Activated CD8-positive, alpha-beta memory T cell treated with anti-CD3 and anti-CD28 coated beads, Interleukin-2, amount 50 U/mL, for 48 hours (primary cell): ENCODE results near the gene NPDC1.
A peak's percentile ranks its signal among the peaks of the same experiment; 100 is the strongest.

Experiments used
- DNase-seq: peaks from one replicate; pipeline ENCODE4 v3.0.0-alpha.2; 2020

NPDC1 gene

DNA sequence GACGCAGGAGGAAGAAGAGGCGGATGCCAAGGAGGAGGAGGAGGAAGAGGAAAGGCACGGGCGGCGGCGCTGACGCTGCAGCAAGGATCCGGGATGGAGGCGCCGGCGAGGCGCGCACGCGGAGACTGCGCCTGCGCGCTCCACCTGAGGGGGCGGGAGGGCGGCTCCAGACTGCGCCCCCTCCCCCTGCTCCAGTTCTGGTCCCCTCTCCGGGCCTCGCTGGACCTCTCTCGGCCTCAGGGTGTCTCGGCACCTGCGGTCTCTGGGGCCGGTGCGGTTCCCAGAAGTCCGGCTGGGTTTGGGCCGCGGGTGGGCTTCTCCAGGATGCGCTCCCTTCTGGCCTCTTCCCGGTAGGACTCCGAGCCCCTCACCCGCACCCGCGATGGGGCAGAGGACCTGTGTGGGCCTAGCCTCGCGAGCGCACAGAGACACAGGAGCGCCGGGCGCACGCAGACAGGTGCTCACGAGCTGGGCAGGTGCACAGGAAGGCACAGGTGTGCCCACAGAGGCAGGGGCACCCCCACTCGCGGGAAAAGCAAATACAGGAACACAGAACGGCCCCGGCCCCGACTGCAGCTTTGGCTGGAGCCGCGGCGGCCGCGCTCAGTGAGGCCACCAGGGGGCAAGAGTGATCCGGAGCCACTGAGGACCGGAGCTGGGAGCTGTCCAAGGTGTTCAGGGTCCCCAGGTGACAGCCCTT, at the start of gene NPDC1:
Gene NPDC1, minus strand, starts transcription at position 90 of the 700 bp plus-strand sequence. CDS start 188 bp downstream, outside the sequence.
- DNase-seq = peak; percentile 92

GRCh38 chr9:137089232-137089947, 43.4 kb upstream of the NPDC1 start:
- DNase-seq = no peak

DNA sequence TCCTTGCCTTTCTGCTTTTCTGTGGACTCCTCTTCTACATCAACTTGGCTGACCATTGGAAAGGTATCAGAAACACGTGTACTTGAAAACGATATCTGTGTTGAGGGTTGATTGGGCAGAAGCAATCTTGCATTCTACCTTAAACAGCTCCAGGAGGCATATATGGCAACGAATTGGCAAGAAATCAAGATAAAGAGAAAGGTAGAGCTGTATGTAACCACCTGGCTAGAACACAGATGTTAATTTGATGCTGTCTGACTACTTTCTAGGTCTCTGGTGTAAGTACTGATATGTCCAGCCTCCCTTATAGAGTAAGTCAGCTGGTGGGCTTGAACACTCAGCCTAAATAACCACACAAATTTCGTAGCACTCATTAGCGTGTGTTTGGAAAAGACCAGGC, 42.1 kb upstream of the NPDC1 start:
- no peak for DNase-seq

- no peak for DNase-seq
Measured at GRCh38 chr9:137087409-137087925, 41.5 kb upstream of the NPDC1 start.

- peak; percentile 99 for DNase-seq
Measured at GRCh38 chr9:137086531-137087408, 40.8 kb upstream of the NPDC1 start, which contains the start of gene MAN1B1. TSS of gene MAN1B1 (plus strand) at chr9:137086985. CDS start at chr9:137087000, 15 bp downstream.

DNA sequence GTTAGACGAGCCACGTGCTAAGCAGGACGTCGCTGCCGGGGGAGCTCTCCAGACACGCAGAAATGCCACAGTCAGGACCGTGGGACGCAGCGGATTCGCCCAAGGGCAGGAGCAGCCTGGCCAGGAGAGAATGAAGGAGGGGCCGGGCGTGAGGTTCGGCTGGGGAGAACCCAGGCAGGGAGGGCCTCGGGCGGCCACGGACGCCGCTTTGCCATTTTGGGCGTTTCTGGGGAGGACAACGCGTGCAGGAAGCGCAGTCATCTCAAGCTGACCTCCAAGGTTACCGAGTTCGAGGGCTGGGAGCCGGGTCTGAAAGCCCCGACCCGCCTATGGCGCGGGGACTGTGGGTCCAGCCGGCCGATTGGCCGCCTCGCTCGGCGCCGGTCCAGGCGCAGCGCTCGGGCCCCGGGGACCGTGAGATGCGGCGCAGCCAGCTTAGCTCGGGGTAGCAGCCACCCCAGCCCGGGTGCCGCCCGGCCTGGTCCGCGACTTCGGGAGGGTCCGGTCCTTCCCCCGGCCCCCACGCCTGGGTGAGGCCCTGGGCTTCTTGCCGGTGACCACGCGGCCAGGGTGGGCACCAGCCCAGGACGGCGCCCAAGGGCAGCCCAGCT, 40.0 kb upstream of the NPDC1 start:
- DNase-seq = peak; percentile 77

DNA sequence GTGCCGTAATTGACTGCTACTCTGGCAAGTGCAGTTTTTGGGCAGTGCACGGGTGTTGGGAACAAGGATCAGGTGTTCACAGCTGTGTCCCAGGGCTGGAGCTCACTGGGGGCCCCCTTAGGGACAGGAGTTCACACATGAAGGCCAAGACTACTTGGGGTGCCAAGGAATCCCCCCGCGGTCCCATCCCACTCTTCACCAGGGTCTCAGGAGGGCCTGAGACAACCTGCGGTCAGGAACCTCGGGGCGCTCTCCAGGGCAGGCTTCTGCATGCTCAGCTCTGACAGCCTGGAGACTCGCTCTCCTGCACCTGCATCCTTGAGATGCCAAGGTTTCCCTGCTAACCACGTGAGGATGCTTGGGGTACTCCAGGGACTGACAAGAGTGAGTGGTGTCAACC, 38.5 kb upstream of the NPDC1 start:
- no peak for DNase-seq

DNA sequence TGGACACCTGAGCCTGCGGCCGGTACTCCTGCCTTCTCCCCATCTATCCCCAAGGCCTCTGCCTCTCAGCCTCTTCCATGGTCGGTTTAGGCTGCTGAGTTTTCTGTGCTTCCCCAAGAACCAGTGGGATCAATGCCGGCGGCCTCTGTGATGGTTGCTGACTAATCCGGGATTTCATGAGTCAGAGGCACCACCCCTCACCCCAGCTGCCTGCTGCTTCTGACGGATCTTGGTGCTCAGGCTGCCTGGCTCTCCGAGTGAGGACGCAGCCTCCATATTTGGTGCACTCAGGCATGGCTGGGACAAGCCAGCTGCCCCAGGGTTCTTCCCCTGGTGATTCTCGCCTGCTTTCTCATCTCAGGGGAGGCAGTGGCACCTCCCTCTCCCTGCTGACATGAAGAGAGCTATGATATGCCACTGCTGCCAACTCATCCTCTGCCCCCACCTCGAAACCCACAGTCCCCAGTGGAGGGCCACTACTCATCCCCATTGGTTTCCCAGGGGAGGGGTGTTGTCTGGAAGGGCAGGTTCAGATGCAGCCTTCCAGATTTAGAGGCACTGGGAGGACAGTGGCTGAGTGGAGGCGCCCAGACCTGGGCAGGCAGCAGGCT, 37.5 kb upstream of the NPDC1 start:
- DNase-seq = no peak

GRCh38 chr9:137082925-137083290, 36.9 kb upstream of the NPDC1 start:
- DNase-seq = no peak

- DNase-seq = no peak
Measured at GRCh38 chr9:137082222-137082924, 36.4 kb upstream of the NPDC1 start.

DNA sequence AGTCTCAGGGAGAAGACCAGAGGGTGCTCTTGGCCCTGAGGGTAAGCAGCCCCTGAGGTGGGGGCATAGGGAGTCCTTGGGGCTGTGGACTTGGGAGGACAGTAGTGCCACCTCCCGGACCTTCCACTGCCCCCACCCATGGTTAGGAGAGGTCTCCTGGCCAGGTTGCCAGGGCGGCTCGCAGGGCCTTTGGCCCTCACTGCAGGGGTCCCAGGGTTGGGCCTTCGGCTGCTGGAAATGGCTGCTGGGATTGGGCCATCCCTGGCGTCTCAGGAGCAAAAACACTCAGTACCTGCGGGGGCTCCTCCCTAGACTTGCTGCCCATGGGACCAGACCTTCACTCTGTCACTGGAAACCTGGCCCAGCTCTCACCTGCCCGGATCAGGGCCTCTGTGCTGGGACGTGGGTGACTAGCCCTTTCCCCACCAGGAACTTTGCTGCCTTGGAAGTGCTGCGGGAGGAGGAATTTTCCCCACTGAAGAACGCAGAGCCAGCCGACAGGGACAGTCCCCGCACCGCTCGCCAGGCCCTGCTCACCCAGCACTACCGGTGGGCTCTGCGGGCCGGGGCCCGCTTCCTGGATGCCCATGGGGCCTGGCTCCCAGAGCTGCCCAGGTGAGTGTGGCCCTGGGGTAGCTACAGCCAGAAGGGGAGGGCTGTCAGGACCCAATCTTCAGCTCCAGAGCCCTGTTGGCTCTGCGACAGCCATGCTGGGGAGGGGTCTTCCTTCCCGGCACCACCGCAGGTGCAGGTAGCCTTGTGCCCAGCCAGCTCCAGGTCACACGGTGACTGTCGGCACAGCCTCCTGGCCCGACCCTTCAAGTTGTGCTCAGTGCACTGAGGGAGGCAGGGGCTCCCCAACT, 34.5 kb upstream of the NPDC1 start:
- DNase-seq = no peak

DNA sequence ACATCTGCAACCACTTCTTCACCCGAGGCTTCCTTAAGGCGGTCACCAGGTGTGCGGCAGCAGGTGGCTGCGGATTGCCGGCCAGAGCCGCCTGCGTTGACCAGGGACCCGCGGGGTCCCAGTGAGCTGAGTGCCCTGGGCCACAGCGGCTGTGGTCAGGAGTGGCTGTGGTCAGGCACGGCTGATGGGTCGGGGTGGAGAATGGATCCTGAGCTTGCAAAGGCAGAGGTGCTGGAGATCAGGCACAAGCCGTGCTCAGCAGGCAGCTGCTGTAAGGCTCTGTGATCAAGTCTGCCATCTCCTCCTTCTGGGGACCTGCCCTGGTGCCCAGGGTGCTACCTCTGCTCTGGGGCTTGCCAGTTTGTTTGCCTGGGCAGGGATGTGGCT, 33.4 kb upstream of the NPDC1 start:
- DNase-seq = no peak

- DNase-seq = no peak
Measured at GRCh38 chr9:137078701-137079400, 32.9 kb upstream of the NPDC1 start.

DNA sequence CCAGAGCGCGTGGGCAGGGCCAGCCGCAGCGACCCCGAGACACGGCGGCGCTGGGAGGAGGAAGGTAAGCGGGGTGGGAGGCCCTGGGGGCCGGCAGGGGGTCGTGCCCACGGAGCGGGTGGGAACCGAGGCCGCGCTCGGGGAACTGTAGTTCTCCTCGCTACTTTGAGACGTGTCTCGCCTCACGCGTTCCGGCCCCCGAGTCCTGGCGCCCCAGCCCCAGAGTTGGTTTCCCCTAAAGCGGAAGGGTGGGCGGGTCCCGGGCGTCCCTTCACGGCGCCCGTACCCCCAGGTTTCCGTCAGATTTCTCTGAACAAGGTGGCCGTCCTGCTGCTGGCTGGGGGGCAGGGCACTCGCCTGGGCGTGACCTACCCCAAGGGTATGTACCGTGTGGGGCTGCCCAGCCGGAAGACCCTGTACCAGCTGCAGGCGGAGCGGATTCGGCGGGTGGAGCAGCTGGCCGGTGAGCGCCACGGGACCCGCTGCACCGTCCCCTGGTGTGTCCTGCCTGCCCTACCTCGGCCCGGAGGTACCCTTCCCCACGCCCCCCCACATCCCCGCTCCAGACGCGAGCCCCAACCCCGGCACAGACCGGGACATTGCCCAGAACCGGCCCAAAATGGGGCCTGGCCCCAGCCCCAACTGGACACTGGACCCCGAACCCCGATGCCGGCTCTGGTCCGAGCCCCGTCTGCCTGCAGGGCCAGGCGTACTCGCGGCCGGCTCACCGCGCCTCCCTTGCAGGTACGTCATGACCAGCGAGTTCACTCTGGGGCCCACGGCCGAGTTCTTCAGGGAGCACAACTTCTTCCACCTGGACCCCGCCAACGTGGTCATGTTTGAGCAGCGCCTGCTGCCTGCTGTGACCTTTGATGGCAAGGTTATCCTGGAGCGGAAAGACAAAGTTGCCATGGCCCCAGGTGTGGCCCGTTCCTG, 32.0 kb upstream of the NPDC1 start:
- DNase-seq = peak; percentile 75

GRCh38 chr9:137077010-137077747, 31.2 kb upstream of the NPDC1 start, which contains the start of gene UAP1L1:
TSS of gene UAP1L1 (plus strand) at chr9:137077517. CDS start at chr9:137077533, 16 bp downstream.
- peak; percentile 81 for DNase-seq

DNA sequence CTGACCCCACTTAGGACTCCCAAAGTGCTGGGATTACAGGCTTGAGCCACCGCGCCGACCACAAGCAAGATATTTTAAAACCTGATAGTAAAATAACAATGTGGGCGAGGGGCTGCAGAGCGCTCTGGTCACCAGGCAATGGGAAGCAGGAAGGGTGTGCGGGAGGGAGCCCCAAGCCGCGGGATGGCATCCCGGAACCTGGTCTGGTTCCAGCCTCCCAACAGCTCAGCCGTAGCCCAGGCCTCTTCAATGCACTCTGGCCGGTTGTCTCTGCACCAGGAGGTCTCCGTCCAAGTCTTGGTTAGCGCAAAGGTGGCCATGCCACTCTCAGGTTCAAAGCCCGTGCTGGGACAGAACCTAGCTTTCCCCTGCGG, 30.6 kb upstream of the NPDC1 start:
- no peak for DNase-seq

DNA sequence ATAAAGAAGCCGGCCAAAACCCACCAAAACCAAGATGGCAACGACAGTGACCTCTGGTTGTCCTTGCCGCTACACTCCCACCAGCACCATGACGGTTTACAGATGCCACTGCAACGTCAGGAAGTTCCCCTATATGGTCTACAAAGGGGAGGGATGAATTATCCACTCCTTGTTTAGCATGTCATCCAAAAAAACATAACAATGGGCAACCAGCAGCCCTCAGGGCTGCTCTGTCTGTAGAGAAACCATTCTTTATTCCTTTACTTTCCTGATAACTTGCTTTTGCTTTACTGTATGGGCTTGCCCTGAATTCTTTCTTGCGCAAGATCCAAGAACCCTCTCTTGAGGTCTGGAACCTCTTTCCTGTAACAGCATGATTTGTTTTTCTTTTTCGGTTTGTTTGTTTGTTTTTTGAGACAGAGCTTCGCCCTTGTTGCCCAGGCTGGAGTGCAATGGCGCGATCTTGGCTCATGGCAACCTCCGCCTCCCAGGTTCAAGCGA, 29.3 kb upstream of the NPDC1 start:
- DNase-seq = no peak
